SK-N-SH treated with all-trans-retinoic acid at 6 μM for 48 hours (cell line): ENCODE measurements around the gene PCF11.
"Not testable (repeated sequence)": the region's sequence is repeated elsewhere in the genome, so short reads cannot be mapped to it uniquely, and the experiment has no call there.

Source experiments
- GLIS3 ChIP-seq: fragments of 250-450 bp; sonication (Bioruptor Pico); IDR thresholded peaks from 2 replicates; pipeline ENCODE4 v1.5.0; 2020; ENCODE audit warnings: mild to moderate bottlenecking, moderate library complexity
- OSR1 ChIP-seq: fragments of 250-450 bp; sonication (Bioruptor Pico); IDR thresholded peaks from 2 replicates; pipeline ENCODE4 v1.8.0; 2022; ENCODE audit warnings: moderate library complexity, mild to moderate bottlenecking, inconsistent platforms
- RARB ChIP-seq: fragments of 250-450 bp; sonication (Bioruptor Pico); IDR thresholded peaks from 2 replicates; pipeline ENCODE4 v1.8.0; 2021; ENCODE audit warnings: mild to moderate bottlenecking, moderate library complexity
- TCF4 ChIP-seq: fragments of 250-450 bp; sonication (Bioruptor Pico); IDR thresholded peaks from 2 replicates; pipeline ENCODE4 v1.8.0; 2021; ENCODE audit warnings: mild to moderate bottlenecking, moderate library complexity, borderline replicate concordance
- TOX ChIP-seq: fragments of 250-450 bp; sonication (Bioruptor Pico); IDR thresholded peaks from 2 replicates; pipeline ENCODE4 v1.8.0; 2021; ENCODE audit warnings: mild to moderate bottlenecking, moderate library complexity, borderline replicate concordance
- ZC3H10 ChIP-seq: fragments of 250-450 bp; sonication (Bioruptor Pico); IDR thresholded peaks from 2 replicates; pipeline ENCODE4 v1.5.1; 2021; ENCODE audit warnings: mild to moderate bottlenecking, moderate library complexity
- ZFP3 ChIP-seq: fragments of 250-450 bp; sonication (Bioruptor Pico); IDR thresholded peaks from 2 replicates; pipeline ENCODE4 v1.5.0; 2020; ENCODE audit warnings: mild to moderate bottlenecking, moderate library complexity
- ZFP30 ChIP-seq: fragments of 450-650 bp; formaldehyde crosslinking; IDR thresholded peaks from 2 replicates; pipeline ENCODE4 v1.5.0; 2022; ENCODE audit warnings: mild to moderate bottlenecking, moderate library complexity
- ZNF8 ChIP-seq: fragments of 450-650 bp; formaldehyde crosslinking; IDR thresholded peaks from 2 replicates; pipeline ENCODE4 v1.5.0; 2020; ENCODE audit warnings: mild to moderate bottlenecking, moderate library complexity
- TF ChIP-seq, protein P1 (sequence below): fragments of 250-450 bp; sonication (Bioruptor Pico); IDR thresholded peaks from 2 replicates; pipeline ENCODE4 v1.8.0; 2020; ENCODE audit warnings: mild to moderate bottlenecking, moderate library complexity, borderline replicate concordance

DNA sequence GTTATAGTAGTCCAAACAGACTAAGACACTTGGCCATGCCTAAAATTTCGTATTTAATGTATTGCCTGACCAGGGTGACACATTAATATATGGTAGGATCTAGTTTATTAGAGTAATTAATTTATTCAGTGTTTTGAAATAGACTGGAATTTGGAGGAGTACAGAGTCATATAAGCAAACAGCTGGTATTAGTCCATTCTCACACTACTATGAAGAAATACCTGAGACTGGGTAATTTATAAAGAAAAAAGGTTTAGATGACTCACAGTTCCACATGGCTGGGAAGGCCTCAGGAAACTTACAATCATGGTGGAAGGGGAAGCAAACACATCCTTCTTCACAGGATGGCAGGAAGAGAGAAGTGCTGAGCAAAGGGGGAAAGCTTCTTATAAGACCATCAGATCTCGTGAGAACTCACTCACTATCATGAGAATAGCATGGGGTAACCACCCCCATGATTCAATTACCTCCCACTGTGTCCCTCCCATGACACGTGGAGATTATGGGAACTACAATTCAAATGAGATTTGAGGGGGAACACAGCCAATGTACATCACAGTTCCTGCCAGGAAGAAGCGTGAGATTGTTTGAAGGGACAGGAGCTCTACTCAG lies 49.9 kb downstream of the PCF11 start:
- not testable (repeated sequence) for TF ChIP-seq ZNF8; TCF4 (CRISPR knock-in tag); OSR1; ZC3H10; ZFP30 (CRISPR knock-in tag); RARB (CRISPR knock-in tag); ZFP3 (CRISPR knock-in tag); GLIS3 (CRISPR knock-in tag); TOX (CRISPR knock-in tag)
- TF ChIP-seq, protein P1, sequence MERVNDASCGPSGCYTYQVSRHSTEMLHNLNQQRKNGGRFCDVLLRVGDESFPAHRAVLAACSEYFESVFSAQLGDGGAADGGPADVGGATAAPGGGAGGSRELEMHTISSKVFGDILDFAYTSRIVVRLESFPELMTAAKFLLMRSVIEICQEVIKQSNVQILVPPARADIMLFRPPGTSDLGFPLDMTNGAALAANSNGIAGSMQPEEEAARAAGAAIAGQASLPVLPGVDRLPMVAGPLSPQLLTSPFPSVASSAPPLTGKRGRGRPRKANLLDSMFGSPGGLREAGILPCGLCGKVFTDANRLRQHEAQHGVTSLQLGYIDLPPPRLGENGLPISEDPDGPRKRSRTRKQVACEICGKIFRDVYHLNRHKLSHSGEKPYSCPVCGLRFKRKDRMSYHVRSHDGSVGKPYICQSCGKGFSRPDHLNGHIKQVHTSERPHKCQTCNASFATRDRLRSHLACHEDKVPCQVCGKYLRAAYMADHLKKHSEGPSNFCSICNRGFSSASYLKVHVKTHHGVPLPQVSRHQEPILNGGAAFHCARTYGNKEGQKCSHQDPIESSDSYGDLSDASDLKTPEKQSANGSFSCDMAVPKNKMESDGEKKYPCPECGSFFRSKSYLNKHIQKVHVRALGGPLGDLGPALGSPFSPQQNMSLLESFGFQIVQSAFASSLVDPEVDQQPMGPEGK = not testable (repeated sequence)
